HUES6 (cell line): ENCODE data around the gene CCSER1.
"Not testable (repeated sequence)": the region's sequence is repeated elsewhere in the genome, so short reads cannot be mapped to it uniquely, and the experiment has no call there.

ENCODE experiments used
- H3K27ac ChIP-seq: 2 replicates; pipeline ENCODE4 v1.7.0; 2013; ENCODE audit warnings: low read depth, mild to moderate bottlenecking, low read length, inconsistent platforms
- H3K27me3 ChIP-seq: 2 replicates; pipeline ENCODE4 v1.6.1; 2013; ENCODE audit warnings: low read length; ENCODE audit not compliant: control insufficient read depth, insufficient read depth
- H3K36me3 ChIP-seq: 2 replicates; pipeline ENCODE4 v1.6.1; 2013; ENCODE audit warnings: low read length; ENCODE audit not compliant: control insufficient read depth, insufficient read depth
- H3K4me1 ChIP-seq: 2 replicates; pipeline ENCODE4 v1.6.1; 2013; ENCODE audit warnings: low read length; ENCODE audit not compliant: control insufficient read depth, insufficient read depth
- H3K4me3 ChIP-seq: 2 replicates; pipeline ENCODE4 v1.5.1; 2013; ENCODE audit warnings: low read depth, low read length
- H3K9ac ChIP-seq: one replicate; pipeline ENCODE4 v1.6.1; 2013; ENCODE audit warnings: mild to moderate bottlenecking, low read length
- H3K9me3 ChIP-seq: 2 replicates; pipeline ENCODE4 v1.6.1; 2013; ENCODE audit warnings: low read depth, low read length; ENCODE audit not compliant: control insufficient read depth, insufficient read depth

Gene CCSER1

GRCh38 chr4:91114386-91114785 is 987.2 kb downstream of the CCSER1 start:
- no peaks in the 10 kb centered on the region for H3K36me3 ChIP-seq
- H3K27me3 ChIP-seq, result no peaks in the 10 kb centered on the region
- peaks cover 4% of the 10 kb centered on the region; the same call in 1 of the 2 replicates for H3K4me1 ChIP-seq
- H3K27ac ChIP-seq, result no peak overlapping the region; the same call in 1 of the 2 replicates
- peaks cover 5% of the 10 kb centered on the region; the same call in 1 of the 2 replicates for H3K9me3 ChIP-seq
- H3K4me3 ChIP-seq, result no peak overlapping the region
- no peak overlapping the region for H3K9ac ChIP-seq

- Histone ChIP-seq H3K36me3 (no peaks in the 10 kb centered on the region), H3K4me1 (peaks cover 4% of the 10 kb centered on the region; the same call in 1 of the 2 replicates), H3K9me3 (peaks cover 5% of the 10 kb centered on the region; the same call in 1 of the 2 replicates), H3K9ac (no peak overlapping the region), H3K27me3 (no peaks in the 10 kb centered on the region), H3K27ac (no peak overlapping the region), H3K4me3 (no peak overlapping the region)
Measured at GRCh38 chr4:91116861-91117260, 989.7 kb downstream of the CCSER1 start.

- Histone ChIP-seq H3K4me1 (peaks cover 4% of the 10 kb centered on the region; the same call in 1 of the 2 replicates), H3K36me3 (no peaks in the 10 kb centered on the region), H3K27ac (no peak overlapping the region), H3K9ac (no peak overlapping the region), H3K9me3 (peaks cover 5% of the 10 kb centered on the region; the same call in 1 of the 2 replicates), H3K4me3 (no peak overlapping the region), H3K27me3 (no peaks in the 10 kb centered on the region)
Measured at GRCh38 chr4:91118597-91118996, 991.4 kb downstream of the CCSER1 start.

- H3K4me1 ChIP-seq, result peaks cover 7% of the 10 kb centered on the region; the same call in 1 of the 2 replicates
- H3K4me3 ChIP-seq, result no peak overlapping the region
- H3K27ac ChIP-seq, result no peak overlapping the region
- H3K27me3 ChIP-seq, result no peaks in the 10 kb centered on the region
- no peaks in the 10 kb centered on the region for H3K9me3 ChIP-seq
- H3K36me3 ChIP-seq, result no peaks in the 10 kb centered on the region
- H3K9ac ChIP-seq, result no peak overlapping the region
Measured at GRCh38 chr4:91123742-91124141, 996.5 kb downstream of the CCSER1 start.

GRCh38 chr4:91127192-91127591 is 1000.0 kb downstream of the CCSER1 start:
- Histone ChIP-seq H3K27ac (no peak overlapping the region), H3K27me3 (no peaks in the 10 kb centered on the region), H3K36me3 (no peaks in the 10 kb centered on the region), H3K4me3 (no peak overlapping the region), H3K9me3 (no peaks in the 10 kb centered on the region), H3K9ac (no peak overlapping the region), H3K4me1 (peaks cover 7% of the 10 kb centered on the region; the same call in 1 of the 2 replicates)

- Histone ChIP-seq H3K27ac (no peak overlapping the region; the same call in 1 of the 2 replicates), H3K9ac (no peak overlapping the region), H3K36me3 (no peaks in the 10 kb centered on the region), H3K27me3 (no peaks in the 10 kb centered on the region), H3K9me3 (no peaks in the 10 kb centered on the region), H3K4me3 (no peak overlapping the region), H3K4me1 (peaks cover 7% of the 10 kb centered on the region; the same call in 1 of the 2 replicates)
Measured at GRCh38 chr4:91127831-91128230, 1000.6 kb downstream of the CCSER1 start.

GRCh38 chr4:91128519-91128918 is 1001.3 kb downstream of the CCSER1 start:
- no peak overlapping the region for H3K4me3 ChIP-seq
- H3K27me3 ChIP-seq, result no peaks in the 10 kb centered on the region
- no peaks in the 10 kb centered on the region for H3K36me3 ChIP-seq
- peaks cover 7% of the 10 kb centered on the region; the same call in 1 of the 2 replicates for H3K4me1 ChIP-seq
- H3K27ac ChIP-seq, result no peak overlapping the region
- H3K9me3 ChIP-seq, result no peaks in the 10 kb centered on the region
- H3K9ac ChIP-seq, result no peak overlapping the region

GRCh38 chr4:91147067-91147466 is 1019.9 kb downstream of the CCSER1 start:
- no peaks in the 10 kb centered on the region for H3K4me1 ChIP-seq
- H3K27me3 ChIP-seq, result no peaks in the 10 kb centered on the region
- no peak overlapping the region for H3K4me3 ChIP-seq
- H3K36me3 ChIP-seq, result no peaks in the 10 kb centered on the region
- no peak overlapping the region for H3K9ac ChIP-seq
- no peak overlapping the region for H3K27ac ChIP-seq
- H3K9me3 ChIP-seq, result peaks cover 5% of the 10 kb centered on the region; the same call in 1 of the 2 replicates

- H3K4me1 ChIP-seq, H3K9ac ChIP-seq, H3K27me3 ChIP-seq, H3K9me3 ChIP-seq, H3K27ac ChIP-seq, H3K36me3 ChIP-seq, H3K4me3 ChIP-seq: not testable (repeated sequence)
Measured at GRCh38 chr4:91154041-91154440, 1026.8 kb downstream of the CCSER1 start.

GRCh38 chr4:91167864-91168653 is 1040.9 kb downstream of the CCSER1 start:
- not testable (repeated sequence) for H3K4me1 ChIP-seq, H3K27ac ChIP-seq, H3K27me3 ChIP-seq, H3K9ac ChIP-seq, H3K4me3 ChIP-seq, H3K36me3 ChIP-seq
- H3K9me3 ChIP-seq, result peaks cover 20% of the 10 kb centered on the region

GRCh38 chr4:91170768-91171167 is 1043.6 kb downstream of the CCSER1 start:
- Histone ChIP-seq H3K27ac (no peak overlapping the region), H3K27me3 (no peaks in the 10 kb centered on the region), H3K9me3 (peaks cover 13% of the 10 kb centered on the region), H3K4me1 (no peaks in the 10 kb centered on the region), H3K36me3 (no peaks in the 10 kb centered on the region), H3K4me3 (no peak overlapping the region), H3K9ac (no peak overlapping the region)
